Stimulated activated CD4-positive, alpha-beta T cell treated with anti-CD3 and anti-CD28 coated beads, Interleukin-15, amount 100 ng/mL, for 48 hours (primary cell): Measurements from ENCODE around the gene KIRREL3.

Experiments used
- DNase-seq, 2 donors: peaks; one replicate each; pipeline ENCODE4 v3.0.0-alpha.2; 2020; ENCODE audit warnings: low read depth in 2 of 2

The KIRREL3 gene

GRCh38 chr11:126915430-126915829 is 85.1 kb downstream of the KIRREL3 start:
- DNase-seq, result no peak

- no peak for DNase-seq
Measured at GRCh38 chr11:126914941-126915340, 85.6 kb downstream of the KIRREL3 start.

- no peak for DNase-seq
Measured at GRCh38 chr11:126914166-126914565, 86.4 kb downstream of the KIRREL3 start.

- no peak for DNase-seq
Measured at GRCh38 chr11:126904520-126904919, 96.0 kb downstream of the KIRREL3 start.

GRCh38 chr11:126901783-126902182 is 98.8 kb downstream of the KIRREL3 start:
- DNase-seq, result no peak

GRCh38 chr11:126899961-126900748 is 100.4 kb downstream of the KIRREL3 start:
- DNase-seq, result no peak

- DNase-seq, result no peak
Measured at GRCh38 chr11:126898802-126899201, 101.8 kb downstream of the KIRREL3 start.

GRCh38 chr11:126897430-126897829 is 103.1 kb downstream of the KIRREL3 start:
- DNase-seq, result no peak

GRCh38 chr11:126896025-126896424 is 104.5 kb downstream of the KIRREL3 start:
- no peak for DNase-seq

- no peak for DNase-seq
Measured at GRCh38 chr11:126893796-126894195, 106.8 kb downstream of the KIRREL3 start.

- no peak for DNase-seq
Measured at GRCh38 chr11:126892756-126893155, 107.8 kb downstream of the KIRREL3 start.

GRCh38 chr11:126891556-126892217 is 108.9 kb downstream of the KIRREL3 start:
- DNase-seq, result no peak

GRCh38 chr11:126890561-126890960 is 110.0 kb downstream of the KIRREL3 start:
- no peak for DNase-seq

GRCh38 chr11:126888115-126888712 is 112.4 kb downstream of the KIRREL3 start:
- DNase-seq, result no peak

- no peak for DNase-seq
Measured at GRCh38 chr11:126886636-126887035, 113.9 kb downstream of the KIRREL3 start.

- DNase-seq, result no peak
Measured at GRCh38 chr11:126886085-126886484, 114.5 kb downstream of the KIRREL3 start.

- no peak for DNase-seq
Measured at GRCh38 chr11:126884594-126884993, 116.0 kb downstream of the KIRREL3 start.

- DNase-seq, result no peak
Measured at GRCh38 chr11:126884192-126884591, 116.4 kb downstream of the KIRREL3 start.

GRCh38 chr11:126880872-126881271 is 119.7 kb downstream of the KIRREL3 start:
- DNase-seq, result no peak

GRCh38 chr11:126879516-126879915 is 121.1 kb downstream of the KIRREL3 start:
- no peak for DNase-seq

GRCh38 chr11:126878913-126879482 is 121.6 kb downstream of the KIRREL3 start:
- no peak for DNase-seq

- no peak for DNase-seq
Measured at GRCh38 chr11:126874831-126875230, 125.7 kb downstream of the KIRREL3 start.

GRCh38 chr11:126874276-126874675 is 126.3 kb downstream of the KIRREL3 start:
- no peak for DNase-seq
